ENCODE measurements around the gene MIPOL1. TPM values are rescaled to one million over a fixed set of nuclear protein-coding genes. Genes with fewer than 3 reads are reported as not detected.

The MIPOL1 gene
- total and polyA plus RNA-seq, 2 experiments from 2014 or later: 16.6 to 24.8 TPM

GRCh38 chr14:37429618-37430017 is 231.9 kb downstream of the MIPOL1 start:
- H3K27ac ChIP-seq (ENCODE audit: low read depth): no peak overlapping the region
- Mint-ChIP-seq H3K27ac (0 out of 2 replicates have a peak overlapping the region, but pooled peaks have one; percentile 64), H3K4me3 (no peak overlapping the region), H3K9me3 (peaks cover 5% of the 10 kb centered on the region; the same call in 2 of the 3 replicates), H3K4me1 (peaks cover 16% of the 10 kb centered on the region), H3K36me3 (ENCODE audit: low read depth) (peaks cover 15% of the 10 kb centered on the region), H3K27me3 (ENCODE audit: insufficient read depth, low read depth, poor library complexity) (peaks cover 4% of the 10 kb centered on the region)
- TF ChIP-seq STAT1 (IDR thresholded peaks at IDR 0.05; ENCODE audit: unreplicated experiment): no peak
- no peak for TF ChIP-seq CTCF (conservative IDR thresholded peaks at IDR 0.05; ENCODE audit: low read depth in 2 of 2)
- TF ChIP-seq ZNF462 (CRISPR knock-in tag; IDR thresholded peaks at IDR 0.05): no peak
- TF ChIP-seq ZNF331 (CRISPR knock-in tag; IDR thresholded peaks at IDR 0.05; ENCODE audit: low read depth): no peak
- no peak for TF ChIP-seq REST (IDR thresholded peaks at IDR 0.05; ENCODE audit: unreplicated experiment)
- TF ChIP-seq CREB1 (CRISPR knock-in tag; IDR thresholded peaks at IDR 0.05; ENCODE audit: low read depth): no peak
- no peak for TF ChIP-seq JUNB (IDR thresholded peaks at IDR 0.05; ENCODE audit: unreplicated experiment)
- no peak for TF ChIP-seq POLR2AphosphoS5 (IDR thresholded peaks at IDR 0.05; ENCODE audit: low read depth)
- no peak for TF ChIP-seq EZH2 (IDR thresholded peaks at IDR 0.05; ENCODE audit: low read depth, unreplicated experiment)
- TF ChIP-seq NANOG (IDR thresholded peaks at IDR 0.05; ENCODE audit: borderline replicate concordance): no peak
- TF ChIP-seq ZNF114 (CRISPR knock-in tag; IDR thresholded peaks at IDR 0.05): no peak
- TF ChIP-seq ETS1 (IDR thresholded peaks at IDR 0.05): no peak
- no peak for TF ChIP-seq EZH2phosphoT487 (IDR thresholded peaks at IDR 0.05; ENCODE audit: unreplicated experiment)
- H3K36me3 ChIP-seq (ENCODE audit: insufficient read depth): no peaks in the 10 kb centered on the region
- H3K4me2 ChIP-seq: no peak overlapping the region
- H3K27me3 ChIP-seq (ENCODE audit: insufficient read depth): no peaks in the 10 kb centered on the region
- H3K4me1 ChIP-seq (ENCODE audit: insufficient read depth): peaks cover 16% of the 10 kb centered on the region
- DNase-seq (ENCODE audit: low spot score) (no peak), ATAC-seq (no peak)
- no peaks in the 10 kb centered on the region for H3K9me2 ChIP-seq (ENCODE audit: insufficient read depth)
- no peak overlapping the region for H2AFZ ChIP-seq
- H3F3A ChIP-seq (replicated peaks; ENCODE audit: low read depth): no peaks in the 10 kb centered on the region
- H4K20me1 ChIP-seq (replicated peaks; ENCODE audit: insufficient read depth): no peaks in the 10 kb centered on the region
- H3K4me3 ChIP-seq: no peak overlapping the region
- no peaks in the 10 kb centered on the region for H3K79me2 ChIP-seq (replicated peaks; ENCODE audit: insufficient read depth)

All from GM23338 (cell line).